Prostate gland (tissue), 2 donors: ENCODE measurements around the gene SLC35F3.

Source experiments
- POLR2A ChIP-seq: fragments of 450-650 bp; IDR thresholded peaks from one replicate; pipeline ENCODE4 v1.6.1; 2016; ENCODE audit warnings: antibody characterized with exemption, mild to moderate bottlenecking
- POLR2AphosphoS5 ChIP-seq: sonication (generic); formaldehyde crosslinking; IDR thresholded peaks from one replicate; pipeline ENCODE4 v1.6.1; 2017; ENCODE audit warnings: antibody characterized with exemption
- TF ChIP-seq, protein P1 (sequence below), 4 experiments: fragments of 200-600 bp in 2 of 4; fragments of 450-650 bp in 2 of 4; sonication (generic) in 2 of 4; IDR thresholded peaks; 1 replicate in 3 of 4; 2 replicates in 1 of 4; pipeline ENCODE4 v1.5.1; 2016 to 2019; ENCODE audit warnings: antibody characterized with exemption in 4 of 4, mild to moderate bottlenecking in 2 of 4, moderate library complexity in 2 of 4

DNA sequence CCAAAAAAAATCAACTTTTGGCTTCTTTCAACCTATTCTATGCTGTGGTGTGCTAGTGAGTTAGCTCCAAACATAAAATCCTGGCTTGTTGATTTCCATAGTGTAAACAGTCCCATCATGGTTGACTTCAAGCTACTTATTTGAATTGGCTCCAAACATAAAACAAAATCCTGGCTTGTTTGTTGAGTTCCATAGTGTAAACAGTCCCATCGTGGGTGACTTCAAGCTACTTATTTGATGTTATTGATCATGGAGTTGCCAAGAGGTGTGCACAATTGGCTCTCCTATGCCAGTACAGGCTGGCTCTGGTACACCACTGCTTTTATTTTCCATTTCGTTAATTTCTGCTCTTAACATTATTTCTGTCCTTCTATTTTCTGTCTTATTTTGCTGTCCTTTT, 466.9 kb downstream of the SLC35F3 start:
- TF ChIP-seq, protein P1, sequence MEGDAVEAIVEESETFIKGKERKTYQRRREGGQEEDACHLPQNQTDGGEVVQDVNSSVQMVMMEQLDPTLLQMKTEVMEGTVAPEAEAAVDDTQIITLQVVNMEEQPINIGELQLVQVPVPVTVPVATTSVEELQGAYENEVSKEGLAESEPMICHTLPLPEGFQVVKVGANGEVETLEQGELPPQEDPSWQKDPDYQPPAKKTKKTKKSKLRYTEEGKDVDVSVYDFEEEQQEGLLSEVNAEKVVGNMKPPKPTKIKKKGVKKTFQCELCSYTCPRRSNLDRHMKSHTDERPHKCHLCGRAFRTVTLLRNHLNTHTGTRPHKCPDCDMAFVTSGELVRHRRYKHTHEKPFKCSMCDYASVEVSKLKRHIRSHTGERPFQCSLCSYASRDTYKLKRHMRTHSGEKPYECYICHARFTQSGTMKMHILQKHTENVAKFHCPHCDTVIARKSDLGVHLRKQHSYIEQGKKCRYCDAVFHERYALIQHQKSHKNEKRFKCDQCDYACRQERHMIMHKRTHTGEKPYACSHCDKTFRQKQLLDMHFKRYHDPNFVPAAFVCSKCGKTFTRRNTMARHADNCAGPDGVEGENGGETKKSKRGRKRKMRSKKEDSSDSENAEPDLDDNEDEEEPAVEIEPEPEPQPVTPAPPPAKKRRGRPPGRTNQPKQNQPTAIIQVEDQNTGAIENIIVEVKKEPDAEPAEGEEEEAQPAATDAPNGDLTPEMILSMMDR (IDR thresholded peaks at IDR 0.05) = no peak
- TF ChIP-seq POLR2A (no peak), POLR2AphosphoS5 (peak; percentile 52)
